A549 (cell line): Measurements from ENCODE around the gene EIF4G1. TPM values are rescaled to one million over a fixed set of nuclear protein-coding genes. Genes with fewer than 3 reads are reported as not detected.
A peak's percentile ranks its signal among the peaks of the same experiment; 100 is the strongest.

Source experiments
- ATAC-seq, 2 experiments: fragments of 200-7000 bp in 1 of 2; fragments of >200 bp in 1 of 2; cut with Nextera tagmentation in 1 of 2; cut with Tn5 transposase in 1 of 2; 3 replicates each; pipeline versions ENCODE4 v1.8.0 to v1.9.1; 2018 to 2020; ENCODE audit warnings: mild to moderate bottlenecking in 1 of 2, moderate library complexity in 1 of 2
- CTCF ChIA-PET: fragments of 300-600 bp; sonication (Branson Sonifier 250); formaldehyde crosslinking; extraction: SDS; loops from one replicate; lab custom pipeline; 2021; ENCODE audit warnings: antibody characterized with exemption, inconsistent platforms; lab: Yijun Ruan, JAX
- POLR2A ChIA-PET: fragments of 350-600 bp; formaldehyde crosslinking; extraction: SDS; loops from one replicate; lab custom pipeline; 2021; ENCODE audit warnings: antibody characterized with exemption, inconsistent platforms; lab: Yijun Ruan, JAX
- DNase-seq, 2 experiments: peaks; one replicate each; pipeline versions ENCODE4 v3.0.0 to v3.0.0-alpha.2; 2011 to 2016; ENCODE audit warnings: low read depth in 1 of 2, low spot score in 1 of 2
- FAIRE-seq: peaks from 2 replicates; lab custom pipeline; 2011; peaks lifted over from hg19 to GRCh38; lab: Jason Lieb, UNC
- H3K27ac ChIP-seq, 2 experiments: fragments of >200 bp; sonication (Bioruptor Twin); formaldehyde crosslinking; 3 replicates each; pipeline ENCODE4 v1.5.1; 2016 to 2017
- H3K4me1 ChIP-seq: fragments of >200 bp; sonication (Bioruptor Twin); formaldehyde crosslinking; 3 replicates; pipeline ENCODE4 v1.6.1; 2016
- H3K4me2 ChIP-seq: fragments of >200 bp; sonication (Bioruptor Twin); formaldehyde crosslinking; 3 replicates; pipeline ENCODE4 v1.6.1; 2016
- H3K4me3 ChIP-seq: fragments of >200 bp; sonication (Bioruptor Twin); formaldehyde crosslinking; 3 replicates; pipeline ENCODE4 v1.5.1; 2016
- H3K9me3 ChIP-seq: fragments of >200 bp; sonication (Bioruptor Twin); formaldehyde crosslinking; 3 replicates; pipeline ENCODE4 v1.6.1; 2016
- BCL3 ChIP-seq: fragments of >200 bp; sonication (Bioruptor Twin); formaldehyde crosslinking; IDR thresholded peaks from 3 replicates; pipeline ENCODE4 v1.6.1; 2016
- BHLHE40 ChIP-seq: IDR thresholded peaks from 2 replicates; pipeline ENCODE4 v1.6.1; 2012; ENCODE audit warnings: low read depth, low read length, inconsistent platforms
- CBX2 ChIP-seq: fragments of 200-600 bp; sonication (generic); IDR thresholded peaks from 2 replicates; pipeline ENCODE4 v1.6.1; 2016; ENCODE audit warnings: low read depth, mild to moderate bottlenecking, borderline replicate concordance
- CHD2 ChIP-seq: fragments of 150-350 bp; IDR thresholded peaks from 2 replicates; pipeline ENCODE4 v1.6.1; 2014; ENCODE audit warnings: low read length; ENCODE audit not compliant: partially characterized antibody
- CHD4 ChIP-seq: fragments of 200-600 bp; sonication (generic); IDR thresholded peaks from 2 replicates; pipeline ENCODE4 v1.6.1; 2016; ENCODE audit warnings: antibody characterized with exemption, mild to moderate bottlenecking, borderline replicate concordance
- EHMT2 ChIP-seq: fragments of 200-600 bp; sonication (generic); IDR thresholded peaks from 2 replicates; pipeline ENCODE4 v1.6.1; 2016; ENCODE audit warnings: antibody characterized with exemption, low read depth, mild to moderate bottlenecking, moderate library complexity
- FOSB ChIP-seq: fragments of 250-450 bp; sonication (Bioruptor Pico); IDR thresholded peaks from 2 replicates; pipeline ENCODE4 v1.5.0; 2020; ENCODE audit warnings: mild to moderate bottlenecking, moderate library complexity
- FOSL2 ChIP-seq, 2 experiments: fragments of 450-650 bp in 1 of 2; fragments of >200 bp in 1 of 2; sonication (Bioruptor Twin) in 1 of 2; formaldehyde crosslinking; IDR thresholded peaks; 2 replicates each; pipeline versions ENCODE4 v1.5.0 to v1.6.1; 2016 to 2020; ENCODE audit warnings: mild to moderate bottlenecking in 1 of 2, moderate library complexity in 1 of 2
- HEYL ChIP-seq: fragments of 250-450 bp; sonication (Bioruptor Pico); IDR thresholded peaks from 2 replicates; pipeline ENCODE4 v1.8.0; 2021; ENCODE audit warnings: mild to moderate bottlenecking, moderate library complexity
- HOXB13 ChIP-seq: fragments of 250-450 bp; sonication (Bioruptor Pico); IDR thresholded peaks from 2 replicates; pipeline ENCODE4 v1.5.0; 2020; ENCODE audit warnings: low read depth, mild to moderate bottlenecking, moderate library complexity
- HOXB5 ChIP-seq: fragments of 250-450 bp; sonication (Bioruptor Pico); IDR thresholded peaks from 2 replicates; pipeline ENCODE4 v1.5.0; 2020; ENCODE audit warnings: mild to moderate bottlenecking, moderate library complexity
- JUN ChIP-seq, 2 experiments: fragments of >200 bp; sonication (Bioruptor Twin); formaldehyde crosslinking; IDR thresholded peaks; 2 replicates in 1 of 2; 3 replicates in 1 of 2; pipeline ENCODE4 v1.6.1; 2016 to 2017
- JUNB ChIP-seq: fragments of >200 bp; sonication (Bioruptor Twin); formaldehyde crosslinking; IDR thresholded peaks from 2 replicates; pipeline ENCODE4 v1.6.1; 2016
- KDM5A ChIP-seq: fragments of 200-600 bp; sonication (generic); IDR thresholded peaks from 2 replicates; pipeline ENCODE4 v1.6.1; 2016; ENCODE audit warnings: antibody characterized with exemption, mild to moderate bottlenecking
- NFE2L2 ChIP-seq: fragments of 150-350 bp; conservative IDR thresholded peaks from 2 replicates; pipeline ENCODE4 v1.6.1; 2014; ENCODE audit warnings: low read length
- NPAS2 ChIP-seq: fragments of 250-450 bp; sonication (Bioruptor Pico); IDR thresholded peaks from 2 replicates; pipeline ENCODE4 v1.8.0; 2022; ENCODE audit warnings: mild to moderate bottlenecking, moderate library complexity, borderline replicate concordance
- PHF8 ChIP-seq: fragments of 200-600 bp; sonication (generic); IDR thresholded peaks from 2 replicates; pipeline ENCODE4 v1.6.1; 2016; ENCODE audit warnings: low read depth, mild to moderate bottlenecking, antibody characterized with exemption, moderate library complexity, borderline replicate concordance
- POLR2AphosphoS2 ChIP-seq: conservative IDR thresholded peaks from 2 replicates; pipeline ENCODE4 v1.6.1; 2012; ENCODE audit warnings: low read length, improper control_type of control experiment, inconsistent platforms
- RAD21 ChIP-seq, 2 experiments: fragments of >200 bp in 1 of 2; sonication (Bioruptor Twin) in 1 of 2; formaldehyde crosslinking in 1 of 2; IDR thresholded peaks in 1 of 2; conservative IDR thresholded peaks in 1 of 2; 2 replicates in 1 of 2; 3 replicates in 1 of 2; pipeline ENCODE4 v1.6.1; 2012 to 2018; ENCODE audit warnings: inconsistent platforms in 1 of 2
- RARB ChIP-seq: fragments of 250-450 bp; sonication (Bioruptor Pico); IDR thresholded peaks from 2 replicates; pipeline ENCODE4 v1.8.0; 2021; ENCODE audit warnings: mild to moderate bottlenecking, moderate library complexity
- RCOR1 ChIP-seq: fragments of 150-350 bp; IDR thresholded peaks from 2 replicates; pipeline ENCODE4 v1.6.1; 2014; ENCODE audit warnings: antibody characterized with exemption, low read length, low read depth
- RFX5 ChIP-seq: fragments of 450-650 bp; IDR thresholded peaks from 2 replicates; pipeline ENCODE4 v1.7.1; 2014; ENCODE audit warnings: antibody characterized with exemption, mild to moderate bottlenecking, moderate library complexity
- SMC3 ChIP-seq: fragments of >200 bp; sonication (Bioruptor Twin); formaldehyde crosslinking; IDR thresholded peaks from 3 replicates; pipeline ENCODE4 v1.6.1; 2018; ENCODE audit warnings: inconsistent platforms
- SREBF2 ChIP-seq: fragments of 450-650 bp; IDR thresholded peaks from 2 replicates; pipeline ENCODE4 v1.6.1; 2014; ENCODE audit warnings: mild to moderate bottlenecking, moderate library complexity
- TFCP2L1 ChIP-seq: fragments of 250-450 bp; sonication (Bioruptor Pico); IDR thresholded peaks from 2 replicates; pipeline ENCODE4 v1.5.0; 2021; ENCODE audit warnings: mild to moderate bottlenecking
- USF2 ChIP-seq: fragments of 450-650 bp; IDR thresholded peaks from 2 replicates; pipeline ENCODE4 v1.6.1; 2014; ENCODE audit warnings: antibody characterized with exemption
- ZC3H11A ChIP-seq: fragments of 450-650 bp; IDR thresholded peaks from 2 replicates; pipeline ENCODE4 v1.6.1; 2014; ENCODE audit warnings: antibody characterized with exemption, mild to moderate bottlenecking
- ZSCAN20 ChIP-seq: fragments of 250-450 bp; sonication (Bioruptor Pico); IDR thresholded peaks from 2 replicates; pipeline ENCODE4 v1.8.0; 2022; ENCODE audit warnings: mild to moderate bottlenecking, moderate library complexity
- WGBS: methylation state at CpG from one replicate; pipeline ENCODE4 v1.1.6; 2017; ENCODE audit errors: missing lambda C conversion rate; 5-methylcytosine and 5-hydroxymethylcytosine counted together
- polyA plus RNA-seq, 4 experiments: library from polyadenylated mRNA; depleted of rRNA in 3 of 4; stranded (reverse); fragments of >200 nt; fragmentation: RNase III in 1 of 4; extraction: RNeasy Plus Mini Kit Qiagen cat#74134 plus additional on column Dnase treatment in 1 of 4; gene quantifications; 2 replicates in 3 of 4; 3 replicates in 1 of 4; pipeline ENCODE4 v1.2.3, GENCODE V29; 2011 to 2017
- TF ChIP-seq, protein P1 (sequence below): fragments of 200-600 bp; sonication (generic); IDR thresholded peaks from 2 replicates; pipeline ENCODE4 v1.6.1; 2016; ENCODE audit warnings: antibody characterized with exemption, mild to moderate bottlenecking, moderate library complexity
- TF ChIP-seq, protein P2 (sequence below): IDR thresholded peaks from 2 replicates; pipeline ENCODE4 v1.6.1; 2012; ENCODE audit warnings: low read depth, borderline replicate concordance

EIF4G1 gene
- polyA plus RNA-seq, 2 of the 4 experiments (the other 2 are of a cell fraction), result 152 to 248 TPM

GRCh38 chr3:184362668-184363546 is 48.5 kb downstream of the EIF4G1 start (continued):
- TF ChIP-seq, protein P1, sequence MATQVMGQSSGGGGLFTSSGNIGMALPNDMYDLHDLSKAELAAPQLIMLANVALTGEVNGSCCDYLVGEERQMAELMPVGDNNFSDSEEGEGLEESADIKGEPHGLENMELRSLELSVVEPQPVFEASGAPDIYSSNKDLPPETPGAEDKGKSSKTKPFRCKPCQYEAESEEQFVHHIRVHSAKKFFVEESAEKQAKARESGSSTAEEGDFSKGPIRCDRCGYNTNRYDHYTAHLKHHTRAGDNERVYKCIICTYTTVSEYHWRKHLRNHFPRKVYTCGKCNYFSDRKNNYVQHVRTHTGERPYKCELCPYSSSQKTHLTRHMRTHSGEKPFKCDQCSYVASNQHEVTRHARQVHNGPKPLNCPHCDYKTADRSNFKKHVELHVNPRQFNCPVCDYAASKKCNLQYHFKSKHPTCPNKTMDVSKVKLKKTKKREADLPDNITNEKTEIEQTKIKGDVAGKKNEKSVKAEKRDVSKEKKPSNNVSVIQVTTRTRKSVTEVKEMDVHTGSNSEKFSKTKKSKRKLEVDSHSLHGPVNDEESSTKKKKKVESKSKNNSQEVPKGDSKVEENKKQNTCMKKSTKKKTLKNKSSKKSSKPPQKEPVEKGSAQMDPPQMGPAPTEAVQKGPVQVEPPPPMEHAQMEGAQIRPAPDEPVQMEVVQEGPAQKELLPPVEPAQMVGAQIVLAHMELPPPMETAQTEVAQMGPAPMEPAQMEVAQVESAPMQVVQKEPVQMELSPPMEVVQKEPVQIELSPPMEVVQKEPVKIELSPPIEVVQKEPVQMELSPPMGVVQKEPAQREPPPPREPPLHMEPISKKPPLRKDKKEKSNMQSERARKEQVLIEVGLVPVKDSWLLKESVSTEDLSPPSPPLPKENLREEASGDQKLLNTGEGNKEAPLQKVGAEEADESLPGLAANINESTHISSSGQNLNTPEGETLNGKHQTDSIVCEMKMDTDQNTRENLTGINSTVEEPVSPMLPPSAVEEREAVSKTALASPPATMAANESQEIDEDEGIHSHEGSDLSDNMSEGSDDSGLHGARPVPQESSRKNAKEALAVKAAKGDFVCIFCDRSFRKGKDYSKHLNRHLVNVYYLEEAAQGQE, result 0 out of 2 replicates have a peak, but pooled peaks have one; percentile 35
- TF ChIP-seq PHF8 (peak; percentile 66; the same call in 1 of the 2 replicates), BCL3 (0 out of 3 replicates have a peak, but pooled peaks have one; percentile 52), RAD21 (conservative IDR thresholded peaks at IDR 0.05 in 1 of 2, IDR thresholded peaks at IDR 0.05 in 1 of 2) (no peak), FOSB (CRISPR knock-in tag) (no peak), TFCP2L1 (CRISPR knock-in tag) (0 out of 2 replicates have a peak, but pooled peaks have one; percentile 49), POLR2AphosphoS2 (no peak), USF2 (no peak), ZC3H11A (no peak), FOSL2 (IDR thresholded peaks at IDR 0.05) (no peak), FOSL2 (CRISPR knock-in tag; IDR thresholded peaks at IDR 0.05) (no peak), SREBF2 (no peak), CHD2 (peak; percentile 69), SMC3 (no peak), JUN (IDR thresholded peaks at IDR 0.05) (peak; percentile 48 to 90; a peak in 3 of 5 replicates), KDM5A (no peak), HEYL (0 out of 2 replicates have a peak, but pooled peaks have one; percentile 43)
- TF ChIP-seq, protein P2, sequence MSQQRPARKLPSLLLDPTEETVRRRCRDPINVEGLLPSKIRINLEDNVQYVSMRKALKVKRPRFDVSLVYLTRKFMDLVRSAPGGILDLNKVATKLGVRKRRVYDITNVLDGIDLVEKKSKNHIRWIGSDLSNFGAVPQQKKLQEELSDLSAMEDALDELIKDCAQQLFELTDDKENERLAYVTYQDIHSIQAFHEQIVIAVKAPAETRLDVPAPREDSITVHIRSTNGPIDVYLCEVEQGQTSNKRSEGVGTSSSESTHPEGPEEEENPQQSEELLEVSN, result peak; percentile 65
- TF ChIP-seq, all 56 proteins: peak for 13

GRCh38 chr3:184366619-184367289 is 52.3 kb downstream of the EIF4G1 start:
- DNase-seq (no peak), FAIRE-seq (no peak), ATAC-seq (no peak)
- Histone ChIP-seq H3K4me3 (no peak overlapping the region), H3K4me1 (peaks cover 17% of the 10 kb centered on the region; the same call in 2 of the 3 replicates), H3K9me3 (no peaks in the 10 kb centered on the region), H3K27ac (no peak overlapping the region), H3K4me2 (no peak overlapping the region)
- ChIA-PET CTCF (interaction anchor here (0.6 to 13.6 kb wide), 7 partner anchors 13 to 174 kb away, joined by 3 to 171 read pairs (median 4); no protein-coding TSS in a partner anchor), POLR2A (no interaction called here)
- WGBS, result 87% methylated on average over 5 of the region's 5 CpGs
- no peak for TF ChIP-seq CBX2
- TF ChIP-seq JUNB, result no peak
- TF ChIP-seq ZSCAN20 (CRISPR knock-in tag), result no peak
- TF ChIP-seq HOXB13 (CRISPR knock-in tag), result no peak
- TF ChIP-seq, protein P2, result no peak
- TF ChIP-seq FOSB (CRISPR knock-in tag), result no peak
- no peak for TF ChIP-seq KDM5A
- no peak for TF ChIP-seq NPAS2
- TF ChIP-seq RCOR1, result no peak
- TF ChIP-seq RARB (CRISPR knock-in tag), result no peak
- no peak for TF ChIP-seq EHMT2
- no peak for TF ChIP-seq RFX5
- no peak for TF ChIP-seq RAD21 (conservative IDR thresholded peaks at IDR 0.05 in 1 of 2, IDR thresholded peaks at IDR 0.05 in 1 of 2)
- TF ChIP-seq BHLHE40, result no peak
- TF ChIP-seq NFE2L2, result no peak
- TF ChIP-seq HEYL, result no peak
- TF ChIP-seq HOXB5 (CRISPR knock-in tag), result no peak
- no peak for TF ChIP-seq CHD4
